Sigmoid colon (tissue), 7 donors: ENCODE results near the gene PFDN4. TPM values are rescaled to one million over a fixed set of nuclear protein-coding genes. Genes with fewer than 3 reads are reported as not detected.

Experiments used
- DNase-seq: peaks from one replicate; pipeline ENCODE4 v3.0.0-alpha.2; 2019
- H3K27ac ChIP-seq, 4 donors: fragments of 200-600 bp; sonication (generic); one replicate each; pipeline ENCODE4 v1.5.1; 2016 to 2019; ENCODE audit warnings: mild to moderate bottlenecking in 1 of 4
- H3K27me3 ChIP-seq, 3 donors: fragments of 200-600 bp; sonication (generic); one replicate each; pipeline ENCODE4 v1.5.1; 2019; ENCODE audit warnings: mild to moderate bottlenecking in 1 of 3
- H3K36me3 ChIP-seq, 4 donors: fragments of 200-600 bp; sonication (generic); one replicate each; pipeline ENCODE4 v1.5.1; 2016 to 2019
- H3K4me1 ChIP-seq, 4 donors: fragments of 200-600 bp; sonication (generic); one replicate each; pipeline ENCODE4 v1.5.1; 2017 to 2019
- H3K4me3 ChIP-seq, 4 donors: fragments of 200-600 bp; sonication (generic); one replicate each; pipeline ENCODE4 v1.5.1; 2017 to 2019; ENCODE audit warnings: mild to moderate bottlenecking in 2 of 4, moderate library complexity in 1 of 4
- H3K9me3 ChIP-seq, 4 donors: fragments of 200-600 bp in 3 of 4; sonication (generic) in 3 of 4; one replicate each; pipeline versions ENCODE4 v1.5.1 to v1.6.1; 2013 to 2019
- CTCF ChIP-seq, 4 experiments: fragments of 450-650 bp in 3 of 4; fragments of 200-600 bp in 1 of 4; IDR thresholded peaks; one replicate each; pipeline ENCODE4 v1.5.1; 2016 to 2019; ENCODE audit warnings: antibody characterized with exemption in 4 of 4, mild to moderate bottlenecking in 3 of 4, moderate library complexity in 2 of 4
- EP300 ChIP-seq, 4 donors: sonication (generic); formaldehyde crosslinking; IDR thresholded peaks; one replicate each; pipeline ENCODE4 v1.6.1; 2017; ENCODE audit warnings: antibody characterized with exemption in 4 of 4
- POLR2A ChIP-seq, 2 donors: fragments of 450-650 bp; IDR thresholded peaks; one replicate each; pipeline ENCODE4 v1.6.1; 2016; ENCODE audit warnings: antibody characterized with exemption in 2 of 2, mild to moderate bottlenecking in 2 of 2, moderate library complexity in 2 of 2
- POLR2AphosphoS5 ChIP-seq, 4 donors: sonication (generic); formaldehyde crosslinking; IDR thresholded peaks; one replicate each; pipeline ENCODE4 v1.6.1; 2017; ENCODE audit warnings: antibody characterized with exemption in 4 of 4
- WGBS, 2 donors: extraction: QIAGEN DNeasy Blood & Tissue Kit; methylation state at CpG; one replicate each; pipeline ENCODE4 v1.1.7; 2013; 5-methylcytosine and 5-hydroxymethylcytosine counted together
- intact Hi-C: fragments of 100-400 bp; cut with DNase I; formaldehyde crosslinking; loops from one replicate; pipeline ENCODE4 v1.15.1; 2023
- polyA plus RNA-seq, 3 donors: library from polyadenylated mRNA; stranded (reverse); fragments of 200-250 nt; gene quantifications; one replicate each; pipeline ENCODE4 v1.2.3, GENCODE V29; 2013
- total RNA-seq, 4 donors: library from RNA; depleted of rRNA; stranded (reverse); fragments of >200 nt; gene quantifications; one replicate each; pipeline ENCODE4 v1.1.0, GENCODE V29; 2016
- donor health status: healthy with polysubstance abuse.
- donor health status: Bipolar disorder and iron deficiency.
- donor health status: healthy.

The PFDN4 gene
- total and polyA plus RNA-seq, 7 donors: 55.3 to 284 (median 101) TPM

GRCh38 chr20:54256202-54256601 is 48.3 kb downstream of the PFDN4 start:
- Histone ChIP-seq H3K27me3 (no peaks in the 10 kb centered on the region), H3K27ac (no peak overlapping the region), H3K36me3 (no peaks in the 10 kb centered on the region), H3K4me1 (no peaks in the 10 kb centered on the region), H3K4me3 (no peak overlapping the region), H3K9me3 (no peaks in the 10 kb centered on the region)
- WGBS, 2 donors: 80 to 90% methylated on average over 3 of the region's 3 CpGs
- no peak for DNase-seq
- intact Hi-C loops: no loop called here
- TF ChIP-seq POLR2A (IDR thresholded peaks at IDR 0.05) (no peak), POLR2AphosphoS5 (IDR thresholded peaks at IDR 0.05) (no peak), EP300 (IDR thresholded peaks at IDR 0.05) (no peak), CTCF (IDR thresholded peaks at IDR 0.05) (no peak)

- Histone ChIP-seq H3K27ac (no peak overlapping the region), H3K4me3 (no peak overlapping the region), H3K4me1 (no peaks in the 10 kb centered on the region), H3K36me3 (no peaks in the 10 kb centered on the region), H3K9me3 (no peaks in the 10 kb centered on the region), H3K27me3 (no peaks in the 10 kb centered on the region)
- TF ChIP-seq POLR2AphosphoS5 (IDR thresholded peaks at IDR 0.05) (no peak), EP300 (IDR thresholded peaks at IDR 0.05) (no peak), CTCF (IDR thresholded peaks at IDR 0.05) (no peak), POLR2A (IDR thresholded peaks at IDR 0.05) (no peak)
- intact Hi-C loops: no loop called here
- DNase-seq: no peak
- 66 to 74% methylated on average over 4 of the region's 4 CpGs for WGBS, 2 donors
These were observed 49.4 kb downstream of the PFDN4 start for GRCh38 chr20:54257071-54257816.

- H3K4me1 ChIP-seq: no peaks in the 10 kb centered on the region
- no peak for DNase-seq
- H3K27ac ChIP-seq: no peak overlapping the region
- H3K4me3 ChIP-seq: no peak overlapping the region
- intact Hi-C loops: no loop called here
- TF ChIP-seq POLR2AphosphoS5 (IDR thresholded peaks at IDR 0.05) (no peak), POLR2A (IDR thresholded peaks at IDR 0.05) (no peak), CTCF (IDR thresholded peaks at IDR 0.05) (no peak), EP300 (IDR thresholded peaks at IDR 0.05) (no peak)
- no peaks in the 10 kb centered on the region for H3K27me3 ChIP-seq
- no peaks in the 10 kb centered on the region for H3K36me3 ChIP-seq
- H3K9me3 ChIP-seq: no peaks in the 10 kb centered on the region
These were observed 52.2 kb downstream of the PFDN4 start for GRCh38 chr20:54260116-54260515.

- Histone ChIP-seq H3K4me1 (no peaks in the 10 kb centered on the region), H3K36me3 (no peaks in the 10 kb centered on the region), H3K27me3 (no peaks in the 10 kb centered on the region), H3K27ac (no peak overlapping the region), H3K9me3 (no peaks in the 10 kb centered on the region), H3K4me3 (no peak overlapping the region)
- intact Hi-C loops: no loop called here
- WGBS, 2 donors: 68 to 80% methylated on average over 4 of the region's 4 CpGs
- DNase-seq: no peak
- no peak for TF ChIP-seq CTCF (IDR thresholded peaks at IDR 0.05)
- TF ChIP-seq EP300 (IDR thresholded peaks at IDR 0.05): no peak
- no peak for TF ChIP-seq POLR2A (IDR thresholded peaks at IDR 0.05)
- no peak for TF ChIP-seq POLR2AphosphoS5 (IDR thresholded peaks at IDR 0.05)
These were observed 54.8 kb downstream of the PFDN4 start for GRCh38 chr20:54262671-54263070.
